ENCODE results near the gene MAFF. TPM values are rescaled to one million over a fixed set of nuclear protein-coding genes. Genes with fewer than 3 reads are reported as not detected.

The MAFF gene
- total and polyA plus RNA-seq, 9 of the 15 experiments (the other 6 are each of a cell fraction or from before 2014, with no cell fraction given): 0.51 to 8.0 (median 5.4) TPM

- TF ChIP-seq E2F6 (IDR thresholded peaks at IDR 0.05; ENCODE audit: borderline replicate concordance in 1 of 2, extremely low read depth in 1 of 2, insufficient read depth in 1 of 2, insufficient read length in 1 of 2, low read depth in 1 of 2, low read length in 1 of 2, poor library complexity in 1 of 2, severe bottlenecking in 1 of 2) (peak in 1 of 2 experiments; percentile 40), ARID1B (IDR thresholded peaks at IDR 0.05) (peak; percentile 48; the same call in 1 of the 2 replicates), BHLHE40 (IDR thresholded peaks at IDR 0.05; ENCODE audit: low read length) (peak; percentile 55), THRAP3 (IDR thresholded peaks at IDR 0.05; ENCODE audit: borderline replicate concordance) (peak; percentile 79; the same call in 1 of the 2 replicates), JUND (IDR thresholded peaks at IDR 0.05; ENCODE audit: borderline replicate concordance, low read depth, low read length) (0 out of 2 replicates have a peak, but pooled peaks have one; percentile 11), JUND (tag; IDR thresholded peaks at IDR 0.05; ENCODE audit: borderline replicate concordance, low read depth, low read length) (no peak; the same call in 2 of the 3 replicates), POLR2G (IDR thresholded peaks at IDR 0.05; ENCODE audit: low read depth, low read length) (peak; percentile 46; the same call in 1 of the 2 replicates), EP400 (IDR thresholded peaks at IDR 0.05) (peak; percentile 45; the same call in 1 of the 2 replicates), ATF6 (CRISPR knock-in tag; IDR thresholded peaks at IDR 0.05) (0 out of 2 replicates have a peak, but pooled peaks have one; percentile 6), USF2 (CRISPR knock-in tag; IDR thresholded peaks at IDR 0.05) (peak; percentile 28; the same call in 1 of the 2 replicates), POLR2A (conservative IDR thresholded peaks at IDR 0.05) (peak; percentile 77), PRDM10 (IDR thresholded peaks at IDR 0.05; ENCODE audit: partially characterized antibody) (no peak)
- TF ChIP-seq, protein P1, sequence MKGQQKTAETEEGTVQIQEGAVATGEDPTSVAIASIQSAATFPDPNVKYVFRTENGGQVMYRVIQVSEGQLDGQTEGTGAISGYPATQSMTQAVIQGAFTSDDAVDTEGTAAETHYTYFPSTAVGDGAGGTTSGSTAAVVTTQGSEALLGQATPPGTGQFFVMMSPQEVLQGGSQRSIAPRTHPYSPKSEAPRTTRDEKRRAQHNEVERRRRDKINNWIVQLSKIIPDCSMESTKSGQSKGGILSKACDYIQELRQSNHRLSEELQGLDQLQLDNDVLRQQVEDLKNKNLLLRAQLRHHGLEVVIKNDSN (CRISPR knock-in tag; IDR thresholded peaks at IDR 0.05): peak; percentile 68
- TF ChIP-seq, protein P2, sequence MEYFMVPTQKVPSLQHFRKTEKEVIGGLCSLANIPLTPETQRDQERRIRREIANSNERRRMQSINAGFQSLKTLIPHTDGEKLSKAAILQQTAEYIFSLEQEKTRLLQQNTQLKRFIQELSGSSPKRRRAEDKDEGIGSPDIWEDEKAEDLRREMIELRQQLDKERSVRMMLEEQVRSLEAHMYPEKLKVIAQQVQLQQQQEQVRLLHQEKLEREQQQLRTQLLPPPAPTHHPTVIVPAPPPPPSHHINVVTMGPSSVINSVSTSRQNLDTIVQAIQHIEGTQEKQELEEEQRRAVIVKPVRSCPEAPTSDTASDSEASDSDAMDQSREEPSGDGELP (CRISPR knock-in tag; IDR thresholded peaks at IDR 0.05; ENCODE audit: borderline replicate concordance): 0 out of 2 replicates have a peak, but pooled peaks have one; percentile 42
Measured at GRCh38 chr22:38180841-38181452, 20.8 kb upstream of the MAFF start (continued).
